ENCODE data around the gene PLCG2. TPM values are rescaled to one million over a fixed set of nuclear protein-coding genes. Genes with fewer than 3 reads are reported as not detected.
A peak's percentile ranks its signal among the peaks of the same experiment; 100 is the strongest.

Gene PLCG2
- total RNA-seq, 2 experiments from 2014 or later: 196 to 485 TPM

- Histone ChIP-seq H3K36me3 (ENCODE audit: insufficient read depth, low read length) (peaks cover 9% of the 10 kb centered on the region), H3K27ac (ENCODE audit: low read depth, low read length, poor library complexity, severe bottlenecking) (peak overlapping the region; percentile 57), H3K4me3 (ENCODE audit: low read depth, low read length, poor library complexity, severe bottlenecking) (no peak overlapping the region), H3K4me2 (ENCODE audit: low read length) (no peak overlapping the region), H4K20me1 (ENCODE audit: insufficient read depth, low read length) (no peaks in the 10 kb centered on the region), H3K4me1 (ENCODE audit: insufficient read depth, low read length, poor library complexity, severe bottlenecking) (peaks cover 74% of the 10 kb centered on the region), H3K9me2 (ENCODE audit: insufficient read depth, low read length) (no peaks in the 10 kb centered on the region), H3K9me3 (ENCODE audit: low read length) (no peaks in the 10 kb centered on the region), H3K79me2 (ENCODE audit: insufficient read depth, low read depth, low read length) (peaks cover 66% of the 10 kb centered on the region), H2AFZ (ENCODE audit: low read length) (no peak overlapping the region)
- no peak for DNase-seq (ENCODE audit: low spot score)
- BruUV-seq (replicated peaks): no TSS peak
- POLR2A ChIA-PET: interaction anchor here (0.7 to 0.9 kb wide), 2 partner anchors 8 to 54 kb away, joined by 3 to 4 read pairs; no protein-coding TSS in a partner anchor
- intact Hi-C loops (cut with micrococcal nuclease; ENCODE audit: unreplicated experiment): no loop called here
- no peak for TF ChIP-seq EZH2phosphoT487 (IDR thresholded peaks at IDR 0.05; ENCODE audit: borderline replicate concordance, low read depth, low read length)
- no peak for TF ChIP-seq CTCF (conservative IDR thresholded peaks at IDR 0.05; ENCODE audit: low read length)
- CTCF ChIA-PET (ENCODE audit: unreplicated experiment): no interaction called here
Measured at GRCh38 chr16:81744385-81744784, 34.7 kb upstream of the PLCG2 start.

DNA sequence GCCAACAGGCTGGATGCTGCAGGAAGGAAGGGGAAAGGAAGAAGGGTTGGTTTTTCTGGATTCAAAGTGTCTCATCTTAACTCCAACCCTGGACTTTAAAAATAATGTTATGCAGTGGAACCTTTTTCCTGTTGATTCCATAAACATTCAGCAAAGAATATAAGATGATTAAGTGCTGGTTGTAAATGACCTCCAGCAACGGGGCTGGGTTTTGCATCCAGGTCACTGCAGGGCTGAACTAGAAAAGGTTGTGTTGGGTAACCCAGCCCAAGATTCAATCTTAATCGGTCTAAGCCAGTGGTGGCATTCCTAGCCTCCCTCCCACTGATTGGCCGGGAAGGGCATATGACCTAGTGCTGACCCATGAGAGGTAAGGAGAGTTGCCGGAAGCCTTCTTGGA, 34.2 kb upstream of the PLCG2 start:
- peaks cover 66% of the 10 kb centered on the region for H3K79me2 ChIP-seq (ENCODE audit: insufficient read depth, low read depth, low read length)
- intact Hi-C loops (cut with micrococcal nuclease; ENCODE audit: unreplicated experiment): no loop called here
- no peak for TF ChIP-seq EZH2phosphoT487 (IDR thresholded peaks at IDR 0.05; ENCODE audit: borderline replicate concordance, low read depth, low read length)
- TF ChIP-seq CTCF (conservative IDR thresholded peaks at IDR 0.05; ENCODE audit: low read length): no peak
- H3K9me2 ChIP-seq (ENCODE audit: insufficient read depth, low read length): no peaks in the 10 kb centered on the region
- no peak for DNase-seq (ENCODE audit: low spot score)
- CTCF ChIA-PET (ENCODE audit: unreplicated experiment): interaction anchor here (1.5 kb wide), 1 partner anchor 29 kb away, joined by 4 read pairs; no protein-coding TSS in a partner anchor
- H3K4me2 ChIP-seq (ENCODE audit: low read length): peak overlapping the region; percentile 90; the same call in 1 of the 2 replicates
- POLR2A ChIA-PET: interaction anchor here (0.9 kb wide), 1 partner anchor 53 kb away, joined by 3 read pairs; no protein-coding TSS in a partner anchor
- no peak overlapping the region for H3K4me3 ChIP-seq (ENCODE audit: low read depth, low read length, poor library complexity, severe bottlenecking)
- no peak overlapping the region for H2AFZ ChIP-seq (ENCODE audit: low read length)
- H3K36me3 ChIP-seq (ENCODE audit: insufficient read depth, low read length): peaks cover 9% of the 10 kb centered on the region
- peak overlapping the region; percentile 57 for H3K27ac ChIP-seq (ENCODE audit: low read depth, low read length, poor library complexity, severe bottlenecking)
- no peaks in the 10 kb centered on the region for H3K9me3 ChIP-seq (ENCODE audit: low read length)
- H3K4me1 ChIP-seq (ENCODE audit: insufficient read depth, low read length, poor library complexity, severe bottlenecking): peaks cover 74% of the 10 kb centered on the region
- no peaks in the 10 kb centered on the region for H4K20me1 ChIP-seq (ENCODE audit: insufficient read depth, low read length)
- BruUV-seq (replicated peaks): no TSS peak

Data from OCI-LY7 (cell line).